Measurements from ENCODE around the gene IRF6.

Gene IRF6

GRCh38 chr1:209755926-209756614, 49.9 kb downstream of the IRF6 start, which contains the start of gene TRAF3IP3:
Gene TRAF3IP3 (plus strand): TSS chr1:209756053. CDS start chr1:209760040, 3,987 bp downstream.
- DNase-seq: peak; percentile 83

GRCh38 chr1:209755256-209755655, 50.7 kb downstream of the IRF6 start:
- no peak for DNase-seq

- no peak for DNase-seq
Observed at GRCh38 chr1:209752890-209753289, 53.1 kb downstream of the IRF6 start.

- DNase-seq: peak; percentile 38
Observed at GRCh38 chr1:209751627-209752231, 54.2 kb downstream of the IRF6 start.

GRCh38 chr1:209749670-209750323, 56.1 kb downstream of the IRF6 start:
- no peak for DNase-seq

- DNase-seq: no peak
Observed at GRCh38 chr1:209749205-209749604, 56.7 kb downstream of the IRF6 start.

- DNase-seq: no peak
Observed at GRCh38 chr1:209748620-209749019, 57.3 kb downstream of the IRF6 start.

- DNase-seq: peak; percentile 92
Observed at GRCh38 chr1:209747580-209748262, 58.2 kb downstream of the IRF6 start.

- DNase-seq: no peak
Observed at GRCh38 chr1:209746451-209747165, 59.3 kb downstream of the IRF6 start.

- no peak for DNase-seq
Observed at GRCh38 chr1:209743145-209743482, 62.8 kb downstream of the IRF6 start.

GRCh38 chr1:209742409-209743144, 63.4 kb downstream of the IRF6 start:
- DNase-seq: no peak

- DNase-seq: no peak
Observed at GRCh38 chr1:209741889-209742288, 64.1 kb downstream of the IRF6 start.

- DNase-seq: no peak
Observed at GRCh38 chr1:209741193-209741592, 64.7 kb downstream of the IRF6 start.

GRCh38 chr1:209738270-209738669, 67.7 kb downstream of the IRF6 start:
- DNase-seq: no peak

GRCh38 chr1:209737118-209737505, 68.8 kb downstream of the IRF6 start:
- no peak for DNase-seq

GRCh38 chr1:209736490-209737117, 69.3 kb downstream of the IRF6 start:
- DNase-seq: no peak

Measured in CD4-positive, alpha-beta T cell treated with Interleukin-10 for 1 hour (primary cell).